HuH-7 (cell line): ENCODE measurements around the gene HSPA4.
"Not testable (repeated sequence)": the region's sequence is repeated elsewhere in the genome, so short reads cannot be mapped to it uniquely, and the experiment has no call there.

Experiments
- DNase-seq: peaks from one replicate; pipeline ENCODE4 v3.0.0; 2011; ENCODE audit warnings: low spot score

HSPA4 gene

DNA sequence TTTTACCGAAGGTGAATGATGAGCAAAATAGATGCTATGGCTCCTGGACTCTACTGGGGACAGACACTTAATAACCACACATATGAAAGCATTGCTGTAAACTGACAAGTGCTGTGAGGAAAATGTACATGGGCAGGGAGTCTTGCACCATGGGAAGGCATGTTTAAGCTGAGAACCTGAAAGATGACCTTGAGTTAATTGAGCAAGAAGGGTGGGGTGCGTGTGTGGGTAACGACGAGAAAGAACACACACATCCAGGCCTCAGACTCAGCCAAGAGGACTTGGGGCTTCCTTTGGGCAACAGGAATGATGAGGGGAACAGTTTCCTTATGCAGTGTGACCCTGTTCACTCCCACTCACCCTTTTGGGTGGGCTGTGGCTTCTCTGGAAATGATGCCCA lies 73.1 kb downstream of the HSPA4 start:
- no peak for DNase-seq

DNA sequence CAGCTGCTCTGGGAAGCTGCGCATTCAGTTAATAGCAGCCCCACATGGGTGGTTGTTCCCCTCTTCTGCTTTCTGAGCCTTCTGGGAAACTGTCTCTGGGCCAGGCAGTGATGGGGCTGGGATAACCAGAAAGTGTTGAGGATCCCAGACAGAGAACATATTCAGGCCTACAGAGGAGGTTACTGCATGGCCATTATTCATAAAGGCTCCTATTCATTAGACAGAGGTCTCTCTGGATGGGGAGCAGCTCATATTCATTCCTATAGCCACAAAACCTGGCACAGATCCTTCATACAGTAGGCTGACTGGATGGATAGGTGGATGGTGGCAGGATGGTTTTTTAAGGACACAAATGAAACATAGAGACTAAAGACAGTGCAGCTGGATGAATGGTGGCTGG lies 76.3 kb downstream of the HSPA4 start:
- DNase-seq = no peak

DNA sequence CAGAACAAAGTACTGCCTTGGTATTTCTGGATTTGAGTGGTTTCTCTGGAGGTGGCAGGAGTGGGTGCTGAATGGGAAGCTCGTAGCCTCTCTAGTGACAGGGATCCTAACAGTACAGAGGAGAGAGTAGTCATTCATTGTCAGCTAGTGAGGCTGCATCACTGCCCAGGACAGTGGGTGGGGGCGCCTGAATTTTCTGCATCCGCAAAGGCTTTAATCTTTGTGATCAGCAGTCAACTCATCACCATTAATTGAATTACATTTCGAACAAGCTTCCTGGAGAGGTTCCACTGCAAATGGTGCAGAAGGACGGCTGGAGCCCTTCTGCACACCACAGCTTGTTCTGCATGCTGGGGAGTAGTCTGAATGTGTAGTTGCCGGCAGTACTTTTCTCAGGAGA lies 77.5 kb downstream of the HSPA4 start:
- DNase-seq = no peak

DNA sequence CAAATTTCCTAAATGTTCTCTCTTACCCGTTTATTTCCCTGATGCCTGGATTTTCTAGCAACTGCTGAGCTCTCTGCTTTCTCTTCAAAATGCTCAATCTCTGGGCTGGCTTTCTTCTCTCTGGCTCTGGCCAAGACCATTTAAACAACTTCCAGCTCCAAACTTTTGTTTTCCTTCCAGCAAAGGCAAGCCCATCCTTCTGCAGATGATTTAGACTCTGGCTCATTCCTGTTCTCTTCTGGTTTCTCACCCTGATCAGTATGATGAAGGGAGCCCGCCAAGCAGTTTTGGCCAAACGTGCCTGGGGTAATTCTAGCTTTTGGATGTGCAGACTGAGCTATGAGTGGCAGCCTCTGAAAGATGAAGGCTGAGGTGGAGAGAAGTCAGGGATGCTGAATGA lies 78.1 kb downstream of the HSPA4 start:
- no peak for DNase-seq

DNA sequence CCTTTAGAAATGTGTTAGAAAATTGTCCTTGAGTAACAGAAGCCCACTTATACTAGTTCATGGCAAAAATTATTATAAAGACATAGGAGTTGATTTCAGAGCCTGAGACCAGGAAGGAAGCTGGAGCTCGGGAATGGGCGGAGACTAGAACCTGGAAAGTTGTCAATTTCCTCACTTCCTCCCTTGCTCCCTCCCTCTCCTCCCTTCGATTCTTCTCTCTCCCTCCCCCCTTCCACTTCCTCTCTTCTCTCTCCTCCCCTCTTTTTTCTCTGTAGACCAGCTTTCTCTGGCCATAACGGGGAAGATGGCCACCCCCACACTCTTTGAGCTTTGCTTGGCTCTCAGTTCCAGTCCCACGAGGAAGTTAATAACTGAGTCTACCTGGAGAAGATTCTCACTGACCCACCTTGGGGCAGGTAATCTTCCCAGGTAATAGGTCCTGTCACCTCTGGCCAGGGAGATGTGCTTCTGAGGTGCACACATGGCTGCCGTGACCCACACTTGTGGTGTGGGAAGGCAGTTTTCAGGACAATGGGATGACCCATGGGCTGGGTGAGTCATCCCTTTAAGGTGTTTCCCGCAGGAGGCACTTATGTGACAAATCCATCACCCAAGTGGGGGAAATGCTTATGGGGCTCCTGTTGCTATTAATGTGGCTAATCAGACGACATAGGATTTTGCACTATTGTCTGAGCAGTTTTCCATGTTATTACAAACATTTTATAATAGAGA lies 78.7 kb downstream of the HSPA4 start:
- DNase-seq = no peak

DNA sequence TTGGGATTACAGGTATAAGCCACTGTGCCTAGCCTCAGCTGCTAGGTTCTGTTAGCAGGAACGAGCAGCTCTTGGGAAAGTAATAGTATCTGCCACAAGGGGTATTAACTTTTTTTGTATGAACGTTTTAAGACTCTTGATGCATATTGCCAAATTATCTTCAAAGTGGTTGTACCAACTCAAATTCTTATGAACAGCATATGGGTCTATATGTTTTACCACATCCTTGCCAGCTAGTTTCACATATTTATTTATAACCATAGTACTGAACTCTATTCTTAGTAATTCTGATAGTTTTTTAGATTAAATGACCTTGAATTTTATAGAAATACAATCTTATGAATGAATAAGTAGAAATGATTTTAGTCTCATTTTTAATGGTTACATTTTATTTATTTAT lies 80.9 kb downstream of the HSPA4 start:
- DNase-seq = no peak

DNA sequence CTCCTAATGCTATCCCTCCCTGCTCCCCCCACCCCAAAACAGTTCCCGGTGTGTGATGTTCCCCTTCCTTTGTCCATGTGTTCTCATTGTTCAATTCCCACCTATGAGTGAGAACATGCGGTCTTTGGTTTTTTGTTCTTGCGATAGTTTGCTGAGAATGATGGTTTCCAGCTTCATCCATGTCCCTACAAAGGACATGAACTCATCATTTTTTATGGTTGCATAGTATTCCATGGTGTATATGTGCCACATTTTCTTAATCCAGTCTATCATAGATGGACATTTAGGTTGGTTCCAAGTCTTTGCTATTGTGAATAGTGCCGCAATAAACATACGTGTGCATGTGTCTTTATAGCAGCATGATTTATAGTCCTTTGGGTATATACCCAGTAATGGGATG lies 81.4 kb downstream of the HSPA4 start:
- DNase-seq = not testable (repeated sequence)

DNA sequence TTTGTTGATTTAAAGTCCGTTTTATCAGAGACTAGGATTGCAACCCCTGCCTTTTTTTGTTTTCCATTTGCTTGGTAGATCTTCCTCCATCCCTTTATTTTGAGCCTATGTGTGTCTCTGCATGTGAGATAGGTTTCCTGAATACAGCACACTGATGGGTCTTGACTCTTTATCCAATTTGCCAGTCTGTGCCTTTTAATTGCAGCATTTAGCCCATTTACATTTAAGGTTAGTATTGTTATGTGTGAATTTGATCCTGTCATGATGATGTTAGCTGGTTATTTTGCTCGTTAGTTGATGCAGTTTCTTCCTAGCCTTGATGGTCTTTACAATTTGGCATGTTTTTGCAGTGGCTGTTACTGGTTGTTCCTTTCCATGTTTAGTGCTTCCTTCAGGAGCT lies 85.1 kb downstream of the HSPA4 start:
- DNase-seq = not testable (repeated sequence)

DNA sequence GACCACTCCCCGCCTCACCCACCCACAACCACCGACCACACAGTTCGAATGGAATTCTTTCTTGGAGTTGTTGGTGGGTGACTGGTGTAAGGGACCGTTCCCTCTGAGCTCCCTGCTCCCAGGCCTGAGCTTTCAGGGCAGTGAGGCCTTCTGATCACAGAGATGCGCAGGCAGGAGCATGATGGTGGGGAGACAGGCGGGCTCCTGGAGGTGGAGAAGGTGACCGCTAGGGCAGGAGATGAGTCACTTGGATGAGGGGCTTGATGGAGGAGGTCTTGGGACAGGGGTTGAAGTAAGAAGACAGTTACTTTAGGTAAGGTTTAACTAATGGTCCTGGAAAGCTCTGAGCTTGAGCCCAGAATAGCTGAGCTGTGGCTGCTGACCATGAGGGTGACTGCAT lies 88.5 kb downstream of the HSPA4 start:
- no peak for DNase-seq

DNA sequence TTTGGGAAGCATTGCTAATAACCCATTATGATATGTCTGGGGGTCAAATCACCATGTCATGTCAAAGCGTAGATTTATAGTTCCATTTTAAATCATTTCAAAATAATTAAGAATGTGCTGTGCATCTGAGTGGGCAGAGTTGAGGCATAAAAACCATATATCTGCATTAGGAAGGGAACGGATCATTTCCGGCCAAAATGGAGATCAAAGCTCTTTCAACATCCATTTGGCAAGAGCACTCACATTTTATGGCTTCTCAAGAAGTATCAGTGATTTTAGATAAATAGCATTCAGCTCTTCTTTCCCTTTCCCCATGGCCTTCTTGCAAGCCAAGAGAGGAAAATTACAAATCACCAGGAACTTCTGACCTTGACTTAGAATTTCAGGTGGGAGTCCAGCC lies 89.9 kb downstream of the HSPA4 start:
- DNase-seq = no peak

DNA sequence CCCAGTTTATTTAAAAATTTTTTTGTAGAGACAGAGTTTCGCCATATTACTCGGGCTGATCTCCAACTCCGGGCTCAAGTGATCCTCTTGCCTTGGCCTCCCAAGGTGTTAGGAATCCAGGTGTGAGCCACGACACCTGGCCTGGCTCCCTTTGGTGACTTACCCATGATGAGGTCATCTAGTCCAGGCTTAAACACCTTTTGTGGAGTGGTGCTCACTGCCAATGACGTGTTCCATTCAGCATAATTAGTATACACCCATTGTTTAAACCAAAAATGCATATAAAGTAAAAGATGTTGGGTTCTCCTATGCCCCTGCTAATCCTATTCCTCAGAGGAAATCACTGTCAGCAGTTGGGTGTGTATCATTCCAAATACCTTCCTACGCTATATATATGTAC lies 91.0 kb downstream of the HSPA4 start:
- no peak for DNase-seq

DNA sequence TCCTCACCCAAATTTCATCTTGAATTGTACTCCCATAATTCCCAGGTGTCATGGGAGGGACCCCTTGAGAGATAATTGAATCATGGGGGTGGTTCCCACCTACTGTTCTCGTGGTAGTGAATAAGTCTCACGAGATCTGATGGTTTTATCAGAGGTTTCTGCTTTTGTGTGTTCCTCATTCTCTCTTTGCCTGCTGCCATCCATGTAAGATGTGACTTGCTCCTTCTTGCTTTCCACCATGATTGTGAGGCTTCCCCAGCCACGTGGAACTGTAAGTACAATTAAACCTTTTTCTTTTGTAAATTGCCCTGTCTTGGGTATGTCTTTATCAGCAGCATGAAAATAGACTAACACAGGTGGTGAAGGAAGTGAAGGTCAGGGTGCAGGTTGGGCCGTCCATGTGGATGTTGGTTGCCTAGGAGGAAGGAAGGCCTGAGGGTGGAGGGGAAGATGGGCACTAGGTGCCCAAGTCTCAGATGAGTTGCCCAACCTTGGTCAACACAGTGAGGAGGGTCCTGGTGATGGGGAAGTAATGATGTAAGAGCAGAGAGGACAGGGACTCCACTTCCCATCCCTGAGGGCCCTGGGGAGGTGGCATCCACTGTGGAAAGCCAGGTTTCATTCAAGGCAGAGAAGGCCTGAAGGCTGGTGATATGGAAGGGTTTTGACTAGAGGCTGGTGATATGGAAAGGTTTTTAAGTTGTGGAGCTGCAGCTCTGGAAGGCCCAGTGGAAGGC lies 92.6 kb downstream of the HSPA4 start:
- DNase-seq = no peak

DNA sequence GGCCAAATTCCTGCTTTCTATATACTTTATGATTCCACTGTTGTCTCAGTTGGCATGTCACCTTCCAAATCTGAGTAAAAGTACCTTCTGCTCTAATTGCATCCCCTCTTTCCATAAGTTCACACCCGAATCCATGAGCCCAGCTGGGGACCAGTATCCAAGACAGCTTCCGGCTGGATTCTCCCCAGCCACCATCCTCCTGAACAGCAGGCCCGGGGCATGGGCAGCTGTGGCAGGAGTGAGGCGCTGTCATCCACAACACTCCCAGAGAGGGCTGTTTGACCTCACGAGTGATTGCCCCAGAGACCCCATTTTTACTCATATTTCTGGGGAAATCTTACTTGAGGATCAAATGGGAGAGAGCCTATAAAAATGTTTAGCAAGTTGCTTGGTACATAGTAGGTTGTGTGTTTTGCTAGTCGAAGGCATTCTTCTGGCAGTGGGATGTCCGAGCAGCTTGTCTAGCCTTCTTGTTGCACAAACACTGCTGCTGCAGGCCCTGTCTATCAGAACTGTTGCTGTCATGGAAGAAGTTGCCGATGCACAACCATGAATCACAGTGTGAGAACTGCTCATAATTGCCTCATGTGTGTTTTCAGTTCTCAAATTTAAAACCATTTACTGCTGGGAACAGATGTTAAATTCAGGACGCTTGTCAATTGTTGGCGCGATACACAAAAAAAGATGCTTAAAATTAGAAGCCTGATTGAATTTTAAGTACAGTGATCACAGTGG lies 93.8 kb downstream of the HSPA4 start:
- DNase-seq = no peak

DNA sequence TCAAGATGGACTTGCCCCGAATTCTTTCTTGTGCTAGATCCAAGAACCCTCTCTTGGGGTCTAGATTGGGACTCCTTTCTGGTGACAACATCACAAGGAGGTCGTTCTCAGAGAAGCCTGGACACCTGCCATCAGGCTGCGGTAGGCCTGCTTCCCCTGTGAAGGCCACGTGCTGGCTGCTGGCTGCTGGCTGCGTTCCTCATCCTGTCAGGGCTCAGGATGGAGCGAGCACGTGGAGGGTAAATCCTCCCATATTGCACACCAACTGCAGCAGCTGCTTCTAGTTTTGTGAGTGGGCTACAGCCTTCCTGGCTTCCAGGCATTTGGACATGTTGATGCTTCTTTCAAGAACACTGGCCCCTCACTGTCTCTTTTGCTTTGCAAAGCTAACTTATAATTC lies 95.6 kb downstream of the HSPA4 start:
- DNase-seq = no peak

DNA sequence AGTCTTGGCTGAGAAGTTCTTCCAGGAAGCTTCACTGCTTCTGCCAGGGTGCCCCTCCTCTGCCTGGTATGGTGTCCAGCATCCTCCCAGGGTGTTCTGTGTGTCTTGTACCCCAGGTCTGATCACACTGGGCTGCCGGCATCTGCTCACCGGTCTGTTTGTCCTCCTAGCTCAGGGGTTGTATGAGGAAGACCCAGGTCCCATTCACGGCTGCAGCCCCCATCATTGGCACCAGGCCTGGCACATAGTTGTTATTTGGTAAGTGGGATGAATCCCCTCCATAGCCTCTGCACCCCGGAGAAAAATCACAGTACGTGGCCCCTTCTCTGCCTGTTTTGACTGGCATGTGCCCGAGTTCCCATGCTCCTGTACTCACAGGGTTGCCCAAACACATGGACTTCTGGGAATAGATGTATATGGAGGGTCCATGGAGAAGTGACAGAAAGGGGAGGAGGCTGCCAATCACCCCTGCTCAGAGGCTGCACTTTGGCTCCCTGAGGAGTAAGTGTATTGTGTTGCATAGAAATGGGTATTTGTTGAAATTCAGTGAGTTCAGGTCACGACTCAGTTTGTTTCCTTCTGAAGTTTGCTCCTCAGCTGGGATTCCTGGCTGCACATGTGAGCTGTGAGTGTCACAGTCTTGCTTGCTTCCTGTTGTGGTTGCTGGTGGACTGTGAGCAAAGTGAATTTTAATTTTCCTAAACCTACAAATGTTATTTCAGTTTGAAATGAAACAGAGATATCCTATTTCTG lies 96.2 kb downstream of the HSPA4 start:
- no peak for DNase-seq

DNA sequence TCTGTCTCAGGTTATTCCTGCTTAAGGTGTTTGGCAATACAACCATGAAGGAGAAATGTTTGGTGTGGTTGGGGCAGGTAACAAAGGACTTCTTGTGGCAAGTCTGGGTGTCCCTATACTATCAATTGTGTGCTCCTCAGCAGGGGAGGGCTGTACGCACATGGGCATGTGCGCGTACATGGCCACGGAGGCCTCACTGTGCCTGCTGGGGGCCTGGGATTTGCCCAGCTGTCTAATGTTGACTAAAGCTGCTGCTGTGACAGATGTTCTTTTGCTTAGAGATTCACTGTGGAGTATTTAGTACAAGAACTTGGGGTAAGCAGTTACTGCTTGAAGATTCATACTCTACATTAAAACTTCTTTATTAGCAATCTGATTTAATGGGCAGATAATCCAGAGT lies 97.5 kb downstream of the HSPA4 start:
- DNase-seq = no peak

DNA sequence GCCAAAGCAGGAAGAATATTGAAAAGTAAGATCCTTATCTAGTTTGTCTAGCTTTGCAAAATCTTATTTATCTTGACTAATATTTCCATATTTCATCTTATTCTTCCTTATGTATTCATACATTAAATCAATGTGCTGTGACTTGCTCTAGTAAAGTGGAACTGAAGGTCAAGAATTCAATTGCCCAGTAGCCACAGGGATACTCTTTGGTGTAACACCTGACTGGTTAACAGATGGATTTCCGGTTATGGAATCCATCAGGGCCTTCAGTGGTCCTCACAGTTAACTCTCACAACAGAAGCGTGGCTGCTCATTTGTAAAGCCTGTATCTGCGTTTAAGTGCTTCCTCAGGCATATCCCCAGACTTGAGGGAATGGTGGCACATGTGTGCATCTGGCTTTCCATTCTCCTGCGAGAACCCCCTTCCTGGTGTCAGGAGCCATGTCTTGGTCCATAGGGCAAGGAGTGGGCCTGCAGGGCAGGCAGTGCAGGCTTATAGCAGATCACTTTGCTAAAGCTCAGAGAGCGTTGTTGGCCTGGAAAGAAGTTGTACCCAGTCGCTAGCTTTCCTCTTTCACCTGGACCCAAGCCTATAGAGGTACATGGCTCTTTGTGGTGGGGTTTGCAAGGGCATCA lies 99.2 kb downstream of the HSPA4 start:
- no peak for DNase-seq

DNA sequence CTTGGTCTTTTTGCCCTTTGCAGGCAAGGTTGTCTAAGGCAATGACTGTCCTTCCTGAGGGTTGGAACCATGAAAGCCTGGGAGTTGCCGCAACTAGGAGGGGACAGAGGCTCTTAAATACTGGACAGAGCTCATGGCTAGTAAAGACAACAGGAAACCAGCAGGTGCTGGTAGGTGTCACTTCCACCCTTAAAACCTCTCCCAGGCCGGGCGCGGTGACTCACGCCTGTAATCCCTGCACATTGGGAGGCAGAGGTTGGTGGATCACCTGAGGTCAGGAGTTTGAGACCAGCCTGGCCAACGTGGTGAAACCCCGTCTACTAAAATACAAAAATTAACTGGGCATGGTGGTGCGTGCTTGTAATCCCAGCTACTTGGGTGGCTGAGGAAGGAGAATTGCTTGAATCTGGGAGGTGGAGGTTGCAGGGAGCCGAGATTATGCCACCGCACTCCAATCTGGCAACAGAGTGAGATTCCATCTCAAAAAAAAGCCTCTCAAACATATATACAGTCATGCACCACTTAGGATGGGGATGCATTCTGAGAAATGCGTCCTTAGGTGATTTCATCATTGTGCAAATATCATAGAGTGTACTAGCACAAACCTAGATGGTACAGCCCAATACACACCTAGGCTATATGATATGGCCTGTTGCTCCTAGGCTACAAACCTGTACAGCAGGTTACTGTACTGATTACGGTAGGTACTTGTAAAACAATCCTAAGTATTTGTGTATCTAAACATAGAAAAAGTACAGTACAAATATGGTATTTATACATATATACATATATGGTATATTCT lies 102.7 kb downstream of the HSPA4 start:
- no peak for DNase-seq

DNA sequence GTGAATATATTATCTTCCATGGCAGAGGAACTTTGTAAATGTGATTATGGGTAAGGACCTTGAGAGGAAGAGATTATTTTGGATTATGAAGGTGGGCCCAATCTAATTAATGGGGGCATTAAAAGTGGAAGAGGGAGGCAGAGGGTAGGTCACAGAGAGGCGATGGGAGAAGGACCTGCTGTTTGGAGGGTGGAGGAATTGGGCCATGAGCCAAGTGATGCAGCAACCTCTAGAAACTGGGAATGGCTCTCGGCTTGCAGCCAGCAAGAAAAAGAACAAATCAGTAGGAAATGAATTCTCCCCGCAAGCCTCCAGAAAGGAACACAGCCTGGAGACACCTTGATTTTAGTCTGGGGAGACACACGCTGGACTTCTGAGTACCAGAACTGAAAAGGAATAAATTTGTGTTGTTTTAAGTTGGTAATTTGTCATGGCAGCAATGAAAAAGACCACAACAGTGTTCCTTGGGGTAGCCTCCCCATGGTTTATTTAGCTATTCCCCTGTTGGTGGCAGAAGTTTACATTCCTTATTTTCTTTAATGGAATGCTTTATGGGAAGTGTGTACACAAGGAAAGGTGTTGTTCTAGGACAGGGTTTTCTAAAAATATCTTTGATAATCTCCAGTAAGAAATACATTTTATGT lies 103.6 kb downstream of the HSPA4 start:
- no peak for DNase-seq
